PC-3 (cell line): ENCODE results near the gene GSTCD. TPM values are rescaled to one million over a fixed set of nuclear protein-coding genes. Genes with fewer than 3 reads are reported as not detected.
A peak's percentile ranks its signal among the peaks of the same experiment; 100 is the strongest.

ENCODE experiments used
- ATAC-seq: fragments of 200-7000 bp; cut with Tn5 transposase; 2 replicates; pipeline ENCODE4 v1.9.1; 2020; ENCODE audit warnings: mild to moderate bottlenecking, moderate library complexity
- BruUV-seq: library from RNA; stranded (reverse); fragments of 400-500 nt; replicated peaks from 2 replicates; lab custom pipeline; 2021; lab: Mats Ljungman, UMichigan
- CTCF ChIA-PET: fragments of 300-600 bp; sonication (Branson Sonifier 250); formaldehyde crosslinking; loops from one replicate; lab custom pipeline; 2022; ENCODE audit warnings: antibody characterized with exemption; lab: Charles Lee
- POLR2A ChIA-PET: fragments of 300-600 bp; sonication (Branson Sonifier 250); formaldehyde crosslinking; loops from one replicate; lab custom pipeline; 2022; ENCODE audit warnings: antibody characterized with exemption; ENCODE audit not compliant: unreplicated experiment; lab: Charles Lee
- DNase-seq: peaks from one replicate; pipeline ENCODE4 v3.0.0-alpha.2; 2015
- H2AFZ ChIP-seq: fragments of 300-600 bp; sonication (generic); 2 replicates; pipeline ENCODE4 v1.6.0; 2016; ENCODE audit warnings: antibody characterized with exemption, low read length
- H3F3A ChIP-seq: fragments of 300-600 bp; sonication (generic); one replicate; pipeline ENCODE4 v1.6.0; 2017; ENCODE audit warnings: antibody characterized with exemption, low read length, control low read depth, mild to moderate bottlenecking; ENCODE audit not compliant: unreplicated experiment
- H3K27ac ChIP-seq: fragments of 300-600 bp; sonication (generic); 2 replicates; pipeline ENCODE4 v1.5.1; 2016; ENCODE audit warnings: mild to moderate bottlenecking, low read length
- H3K27me3 ChIP-seq: fragments of 300-600 bp; sonication (generic); 2 replicates; pipeline ENCODE4 v1.6.1; 2016; ENCODE audit warnings: low read length, mixed read lengths
- H3K36me3 ChIP-seq: fragments of 300-600 bp; sonication (generic); 2 replicates; pipeline ENCODE4 v1.6.1; 2016; ENCODE audit warnings: low read depth, mixed run types, low read length, mixed read lengths
- H3K4me1 ChIP-seq: fragments of 300-600 bp; sonication (generic); 2 replicates; pipeline ENCODE4 v1.5.1; 2016; ENCODE audit warnings: low read length; ENCODE audit not compliant: insufficient read depth
- H3K4me2 ChIP-seq: fragments of 300-600 bp; sonication (generic); 2 replicates; pipeline ENCODE4 v1.6.0; 2016; ENCODE audit warnings: low read length
- H3K4me3 ChIP-seq: fragments of 300-600 bp; sonication (generic); 2 replicates; pipeline ENCODE4 v1.5.1; 2016; ENCODE audit warnings: mild to moderate bottlenecking, low read length, mixed read lengths
- H3K79me2 ChIP-seq: fragments of 300-600 bp; sonication (generic); 2 replicates; pipeline ENCODE4 v1.6.1; 2017; ENCODE audit warnings: low read length, mixed read lengths
- H3K9ac ChIP-seq: fragments of 300-600 bp; sonication (generic); 2 replicates; pipeline ENCODE4 v1.6.0; 2016; ENCODE audit warnings: mild to moderate bottlenecking, low read length
- H3K9me2 ChIP-seq: fragments of 300-600 bp; sonication (generic); replicated peaks from 2 replicates; pipeline ENCODE4 v1.6.1; 2016; ENCODE audit warnings: mixed run types, low read length, mixed read lengths
- H3K9me3 ChIP-seq: fragments of 300-600 bp; sonication (generic); 2 replicates; pipeline ENCODE4 v1.6.1; 2016; ENCODE audit warnings: low read length, mixed read lengths
- H4K20me1 ChIP-seq: fragments of 300-600 bp; sonication (generic); 2 replicates; pipeline ENCODE4 v1.6.1; 2016; ENCODE audit warnings: low read length, mixed read lengths
- EZH2 ChIP-seq: fragments of 300-600 bp; sonication (generic); IDR thresholded peaks from one replicate; pipeline ENCODE4 v1.6.1; 2017; ENCODE audit warnings: antibody characterized with exemption, mild to moderate bottlenecking, low read length; ENCODE audit not compliant: unreplicated experiment
- EZH2phosphoT487 ChIP-seq: fragments of 300-600 bp; sonication (generic); IDR thresholded peaks from 2 replicates; pipeline ENCODE4 v1.6.1; 2018; ENCODE audit warnings: mild to moderate bottlenecking, antibody characterized with exemption, low read length, borderline replicate concordance
- intact Hi-C: fragments of 100-400 bp; cut with micrococcal nuclease; formaldehyde crosslinking; loops from 2 replicates; pipeline ENCODE4 v1.9.0; 2023
- total RNA-seq: library from RNA; depleted of rRNA; stranded (reverse); fragments of >200 nt; gene quantifications from 2 replicates; pipeline ENCODE4 v1.2.3, GENCODE V29; 2014
- TF ChIP-seq, protein P1 (sequence below): fragments of 300-600 bp; sonication (generic); conservative IDR thresholded peaks from 2 replicates; pipeline ENCODE4 v1.5.1; 2017; ENCODE audit warnings: antibody characterized with exemption, low read depth, mild to moderate bottlenecking, low read length

The GSTCD gene
- total RNA-seq, 1 experiment from 2014 or later, result 12.1 TPM

DNA sequence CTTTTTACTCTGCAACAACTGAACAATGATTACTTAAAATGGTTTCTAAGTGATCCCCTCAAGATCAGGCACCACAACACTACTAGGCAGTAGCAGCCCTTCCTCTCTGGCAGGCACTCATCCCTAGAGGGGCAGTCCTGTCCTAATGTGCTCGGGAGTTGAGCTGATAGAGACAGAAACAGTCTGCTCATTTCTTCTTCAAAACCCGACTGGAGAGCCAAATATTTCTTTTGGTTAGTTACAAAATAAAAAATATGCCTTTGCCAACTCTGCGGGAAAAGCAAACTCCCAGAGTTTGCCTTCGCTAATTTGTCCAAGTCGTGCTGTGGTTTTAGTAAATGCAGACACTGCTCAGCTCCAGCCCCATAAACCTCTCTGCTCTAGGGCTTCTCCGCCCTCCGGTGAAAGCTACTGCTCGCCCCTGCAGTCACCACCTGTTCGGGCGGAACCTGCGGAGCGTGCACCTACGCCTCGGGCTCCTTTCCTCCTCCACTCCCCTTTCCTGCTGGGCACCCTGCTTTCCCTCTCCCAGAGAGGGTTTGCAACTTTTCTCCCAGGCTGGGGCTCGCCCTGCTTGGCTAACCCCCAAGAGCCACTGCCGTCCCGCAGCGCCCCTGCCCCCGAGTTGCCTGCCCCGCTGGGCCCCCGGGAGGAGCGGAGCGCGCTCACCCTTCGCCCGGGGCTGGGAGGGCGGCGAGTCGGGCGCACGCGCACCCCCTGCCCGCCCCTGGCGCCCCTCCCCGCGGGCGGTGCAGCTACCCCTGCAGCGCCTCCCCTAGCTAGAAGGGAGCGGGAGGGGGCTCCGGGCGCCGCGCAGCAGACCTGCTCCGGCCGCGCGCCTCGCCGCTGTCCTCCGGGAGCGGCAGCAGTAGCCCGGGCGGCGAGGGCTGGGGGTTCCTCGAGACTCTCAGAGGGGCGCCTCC lies 186.3 kb downstream of the GSTCD start, which contains the start of gene NPNT:
TSS of gene NPNT (plus strand) at position 812 of the 923 bp plus-strand sequence. CDS start 182 bp downstream, outside the sequence.
- Histone ChIP-seq H3K4me2 (peak within 1 kb of the TSS; percentile 86), H4K20me1 (no peaks in the 10 kb centered on the region), H3F3A (no peaks in the 10 kb centered on the region), H3K79me2 (peaks cover 28% of the 10 kb centered on the region), H3K36me3 (no peaks in the 10 kb centered on the region), H3K27ac (peak within 1 kb of the TSS; percentile 41), H2AFZ (peak within 1 kb of the TSS; percentile 92), H3K4me3 (peak within 1 kb of the TSS; percentile 90), H3K9me2 (no peaks in the 10 kb centered on the region), H3K27me3 (no peaks in the 10 kb centered on the region), H3K9ac (peak within 1 kb of the TSS; percentile 75), H3K9me3 (no peaks in the 10 kb centered on the region), H3K4me1 (peaks cover 26% of the 10 kb centered on the region)
- DNase-seq (peak; percentile 63), ATAC-seq (peak; percentile 62)
- POLR2A ChIA-PET, result no interaction called here
- intact Hi-C loops, result loop anchor here (10.0 kb wide), 1 partner anchor 310 kb away; no protein-coding TSS in a partner anchor
- BruUV-seq, result no TSS peak
- CTCF ChIA-PET, result interaction anchor here (0.6 kb wide), 1 partner anchor 184 kb away, joined by 3 read pairs; no protein-coding TSS in a partner anchor
- TF ChIP-seq EZH2, result no peak
- no peak for TF ChIP-seq EZH2phosphoT487
- TF ChIP-seq, protein P1, sequence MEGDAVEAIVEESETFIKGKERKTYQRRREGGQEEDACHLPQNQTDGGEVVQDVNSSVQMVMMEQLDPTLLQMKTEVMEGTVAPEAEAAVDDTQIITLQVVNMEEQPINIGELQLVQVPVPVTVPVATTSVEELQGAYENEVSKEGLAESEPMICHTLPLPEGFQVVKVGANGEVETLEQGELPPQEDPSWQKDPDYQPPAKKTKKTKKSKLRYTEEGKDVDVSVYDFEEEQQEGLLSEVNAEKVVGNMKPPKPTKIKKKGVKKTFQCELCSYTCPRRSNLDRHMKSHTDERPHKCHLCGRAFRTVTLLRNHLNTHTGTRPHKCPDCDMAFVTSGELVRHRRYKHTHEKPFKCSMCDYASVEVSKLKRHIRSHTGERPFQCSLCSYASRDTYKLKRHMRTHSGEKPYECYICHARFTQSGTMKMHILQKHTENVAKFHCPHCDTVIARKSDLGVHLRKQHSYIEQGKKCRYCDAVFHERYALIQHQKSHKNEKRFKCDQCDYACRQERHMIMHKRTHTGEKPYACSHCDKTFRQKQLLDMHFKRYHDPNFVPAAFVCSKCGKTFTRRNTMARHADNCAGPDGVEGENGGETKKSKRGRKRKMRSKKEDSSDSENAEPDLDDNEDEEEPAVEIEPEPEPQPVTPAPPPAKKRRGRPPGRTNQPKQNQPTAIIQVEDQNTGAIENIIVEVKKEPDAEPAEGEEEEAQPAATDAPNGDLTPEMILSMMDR, result no peak

GRCh38 chr4:105895583-105896460 lies 187.2 kb downstream of the GSTCD start:
- intact Hi-C loops, result loop anchor here (10.0 kb wide), 1 partner anchor 309 kb away; no protein-coding TSS in a partner anchor
- Histone ChIP-seq H3K9me3 (no peaks in the 10 kb centered on the region), H3K79me2 (peaks cover 31% of the 10 kb centered on the region), H3K4me3 (peak overlapping the region; percentile 90), H3K36me3 (no peaks in the 10 kb centered on the region), H3K27me3 (no peaks in the 10 kb centered on the region), H3F3A (no peaks in the 10 kb centered on the region), H3K9me2 (no peaks in the 10 kb centered on the region), H3K4me2 (peak overlapping the region; percentile 86), H3K4me1 (peaks cover 26% of the 10 kb centered on the region), H2AFZ (peak overlapping the region; percentile 92), H3K27ac (peak overlapping the region; percentile 41), H4K20me1 (no peaks in the 10 kb centered on the region), H3K9ac (peak overlapping the region; percentile 75)
- POLR2A ChIA-PET, result no interaction called here
- no TSS peak for BruUV-seq
- CTCF ChIA-PET, result no interaction called here
- DNase-seq (peak; percentile 35), ATAC-seq (peak; percentile 32)
- TF ChIP-seq, protein P1, result 0 out of 2 replicates have a peak, but pooled peaks have one; percentile 8
- TF ChIP-seq EZH2phosphoT487 (no peak), EZH2 (no peak)
